Endothelial cell of umbilical vein (primary cell): ENCODE data around the gene HK1.
"Not testable (repeated sequence)": the region's sequence is repeated elsewhere in the genome, so short reads cannot be mapped to it uniquely, and the experiment has no call there.

Experiments
- EZH2 ChIP-seq: IDR thresholded peaks from 2 replicates; pipeline ENCODE4 v1.6.1; 2012; ENCODE audit warnings: borderline replicate concordance, low read depth, mild to moderate bottlenecking, moderate library complexity, low read length, inconsistent platforms; ENCODE audit not compliant: severe bottlenecking
- GATA2 ChIP-seq: IDR thresholded peaks from 2 replicates; pipeline ENCODE4 v1.7.0; 2011; ENCODE audit warnings: low read depth, mild to moderate bottlenecking, moderate library complexity, mixed read lengths, low read length; ENCODE audit not compliant: insufficient read length, insufficient read depth
- JUN ChIP-seq: IDR thresholded peaks from 2 replicates; pipeline ENCODE4 v1.6.1; 2011; ENCODE audit warnings: borderline replicate concordance, low read depth; ENCODE audit not compliant: insufficient read length, insufficient read depth
- MYC ChIP-seq: IDR thresholded peaks from one replicate; pipeline ENCODE4 v1.6.1; 2011; ENCODE audit warnings: mild to moderate bottlenecking, low read depth, low read length
- POLR2A ChIP-seq: IDR thresholded peaks from 2 replicates; pipeline ENCODE4 v1.6.1; 2012; ENCODE audit warnings: low read depth, mild to moderate bottlenecking, control low read depth, low read length
- POLR2AphosphoS5 ChIP-seq: IDR thresholded peaks from 2 replicates; pipeline ENCODE4 v1.6.1; 2012; ENCODE audit warnings: low read depth, mild to moderate bottlenecking, control low read depth, low read length, moderate library complexity; ENCODE audit not compliant: insufficient read depth
- TF ChIP-seq, protein P1 (sequence below), 2 donors: IDR thresholded peaks; 1 replicate in 1 of 2; 2 replicates in 1 of 2; pipeline ENCODE4 v1.5.1; 2011; ENCODE audit warnings: low read length in 2 of 2, mild to moderate bottlenecking in 2 of 2, moderate library complexity in 2 of 2, control low read depth in 1 of 2, inconsistent platforms in 1 of 2, low read depth in 1 of 2; ENCODE audit not compliant: insufficient read depth in 1 of 2; ENCODE audit errors: extremely low read depth in 1 of 2

DNA sequence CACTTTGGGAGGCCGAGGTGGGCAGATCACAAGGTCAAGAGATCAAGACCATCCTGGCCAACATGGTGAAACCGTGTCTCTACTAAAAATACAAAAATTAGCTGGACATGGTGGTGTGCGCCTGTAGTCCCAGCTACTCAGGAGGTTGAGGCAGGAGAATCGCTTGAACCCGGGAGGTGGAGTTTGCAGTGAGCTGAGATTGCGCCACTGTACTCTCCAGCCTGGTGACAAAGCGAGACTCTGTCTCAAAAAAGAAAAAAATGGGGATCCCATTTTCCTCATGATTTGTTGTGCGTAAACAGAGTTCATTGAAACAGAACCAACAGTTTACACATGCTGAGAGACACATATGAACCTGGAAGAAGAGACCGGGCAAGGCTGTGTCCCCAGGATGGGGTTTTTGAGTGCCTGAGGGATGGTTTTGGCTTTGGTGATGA lies 55.6 kb downstream of the HK1 start:
- TF ChIP-seq, protein P1, sequence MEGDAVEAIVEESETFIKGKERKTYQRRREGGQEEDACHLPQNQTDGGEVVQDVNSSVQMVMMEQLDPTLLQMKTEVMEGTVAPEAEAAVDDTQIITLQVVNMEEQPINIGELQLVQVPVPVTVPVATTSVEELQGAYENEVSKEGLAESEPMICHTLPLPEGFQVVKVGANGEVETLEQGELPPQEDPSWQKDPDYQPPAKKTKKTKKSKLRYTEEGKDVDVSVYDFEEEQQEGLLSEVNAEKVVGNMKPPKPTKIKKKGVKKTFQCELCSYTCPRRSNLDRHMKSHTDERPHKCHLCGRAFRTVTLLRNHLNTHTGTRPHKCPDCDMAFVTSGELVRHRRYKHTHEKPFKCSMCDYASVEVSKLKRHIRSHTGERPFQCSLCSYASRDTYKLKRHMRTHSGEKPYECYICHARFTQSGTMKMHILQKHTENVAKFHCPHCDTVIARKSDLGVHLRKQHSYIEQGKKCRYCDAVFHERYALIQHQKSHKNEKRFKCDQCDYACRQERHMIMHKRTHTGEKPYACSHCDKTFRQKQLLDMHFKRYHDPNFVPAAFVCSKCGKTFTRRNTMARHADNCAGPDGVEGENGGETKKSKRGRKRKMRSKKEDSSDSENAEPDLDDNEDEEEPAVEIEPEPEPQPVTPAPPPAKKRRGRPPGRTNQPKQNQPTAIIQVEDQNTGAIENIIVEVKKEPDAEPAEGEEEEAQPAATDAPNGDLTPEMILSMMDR (IDR thresholded peaks at IDR 0.05; ENCODE audit: extremely low read depth in 1 of 2, insufficient read depth in 1 of 2, low read depth in 1 of 2, low read length in 2 of 2) = not testable (repeated sequence)
- not testable (repeated sequence) for TF ChIP-seq EZH2, POLR2A, MYC, POLR2AphosphoS5, JUN, GATA2
